Caco-2 (cell line): Measurements from ENCODE around the gene TMEM170A. TPM values are rescaled to one million over a fixed set of nuclear protein-coding genes. Genes with fewer than 3 reads are reported as not detected.

Source experiments
- BruUV-seq: library from RNA; stranded (reverse); fragments of 400-500 nt; replicated peaks from 2 replicates; lab custom pipeline; 2021; lab: Mats Ljungman, UMichigan
- CTCF ChIA-PET: fragments of 300-600 bp; sonication (Branson Sonifier 250); formaldehyde crosslinking; loops from one replicate; lab custom pipeline; 2022; ENCODE audit warnings: antibody characterized with exemption; lab: Charles Lee
- POLR2A ChIA-PET: fragments of 300-600 bp; sonication (Branson Sonifier 250); formaldehyde crosslinking; loops from one replicate; lab custom pipeline; 2022; ENCODE audit warnings: antibody characterized with exemption; lab: Charles Lee
- DNase-seq, 2 experiments: peaks; one replicate each; pipeline versions ENCODE4 v3.0.0 to v3.0.0-alpha.2; 2020 to 2022
- H3K27me3 ChIP-seq: replicated peaks from 2 replicates; pipeline ENCODE4 v1.6.0; 2011; ENCODE audit warnings: low read length; ENCODE audit not compliant: control insufficient read depth, insufficient read depth
- H3K36me3 ChIP-seq: 2 replicates; pipeline ENCODE4 v1.5.1; 2011; ENCODE audit warnings: low read length; ENCODE audit not compliant: control insufficient read depth, insufficient read depth
- H3K4me1 ChIP-seq: fragments of 250-450 bp; sonication (Bioruptor Pico); 2 replicates; pipeline ENCODE4 v1.5.1; 2020; ENCODE audit warnings: mild to moderate bottlenecking
- H3K4me3 ChIP-seq: 2 replicates; pipeline ENCODE4 v1.5.1; 2011; ENCODE audit warnings: low read depth, mild to moderate bottlenecking, control low read depth, low read length
- H3K9me3 ChIP-seq: fragments of 250-450 bp; sonication (Bioruptor Pico); 2 replicates; pipeline ENCODE4 v1.5.1; 2020; ENCODE audit warnings: mild to moderate bottlenecking, moderate library complexity
- H3K27ac Mint-ChIP-seq: one replicate; pipeline ENCODE4 v1.8.0; 2022; ENCODE audit warnings: mixed read lengths; ENCODE audit not compliant: unreplicated experiment
- H3K27me3 Mint-ChIP-seq: one replicate; pipeline ENCODE4 v1.8.0; 2022; ENCODE audit warnings: mixed read lengths; ENCODE audit not compliant: insufficient read depth, unreplicated experiment
- H3K36me3 Mint-ChIP-seq: one replicate; pipeline ENCODE4 v1.8.0; 2022; ENCODE audit warnings: mild to moderate bottlenecking, mixed read lengths; ENCODE audit not compliant: insufficient read depth, unreplicated experiment
- H3K4me1 Mint-ChIP-seq: one replicate; pipeline ENCODE4 v1.8.0; 2022; ENCODE audit warnings: low read depth, mixed read lengths; ENCODE audit not compliant: unreplicated experiment
- H3K4me3 Mint-ChIP-seq: one replicate; pipeline ENCODE4 v1.8.0; 2022; ENCODE audit warnings: mild to moderate bottlenecking, moderate library complexity, mixed read lengths; ENCODE audit not compliant: unreplicated experiment
- H3K9me3 Mint-ChIP-seq: one replicate; pipeline ENCODE4 v1.8.0; 2022; ENCODE audit warnings: mixed read lengths; ENCODE audit not compliant: unreplicated experiment
- intact Hi-C: fragments of 100-400 bp; cut with micrococcal nuclease; formaldehyde crosslinking; loops from one replicate; pipeline ENCODE4 v1.10.0; 2022; ENCODE audit not compliant: unreplicated experiment
- total RNA-seq: library from RNA; stranded (reverse); gene quantifications from 2 replicates; pipeline ENCODE4 v1.2.3, GENCODE V29; 2022
- TF ChIP-seq, protein P1 (sequence below), 2 experiments: fragments of 200-600 bp in 1 of 2; IDR thresholded peaks; 1 replicate in 1 of 2; 2 replicates in 1 of 2; pipeline versions ENCODE4 v1.5.1 to v1.8.0; 2011 to 2022; ENCODE audit warnings: antibody characterized with exemption in 1 of 2, control low read depth in 1 of 2, inconsistent platforms in 1 of 2, low read depth in 1 of 2, low read length in 1 of 2, mild to moderate bottlenecking in 1 of 2, moderate library complexity in 1 of 2; ENCODE audit not compliant: insufficient read depth in 1 of 2, severe bottlenecking in 1 of 2, unreplicated experiment in 1 of 2

Gene TMEM170A
- total RNA-seq, 1 experiment from 2014 or later = 63.6 TPM

DNA sequence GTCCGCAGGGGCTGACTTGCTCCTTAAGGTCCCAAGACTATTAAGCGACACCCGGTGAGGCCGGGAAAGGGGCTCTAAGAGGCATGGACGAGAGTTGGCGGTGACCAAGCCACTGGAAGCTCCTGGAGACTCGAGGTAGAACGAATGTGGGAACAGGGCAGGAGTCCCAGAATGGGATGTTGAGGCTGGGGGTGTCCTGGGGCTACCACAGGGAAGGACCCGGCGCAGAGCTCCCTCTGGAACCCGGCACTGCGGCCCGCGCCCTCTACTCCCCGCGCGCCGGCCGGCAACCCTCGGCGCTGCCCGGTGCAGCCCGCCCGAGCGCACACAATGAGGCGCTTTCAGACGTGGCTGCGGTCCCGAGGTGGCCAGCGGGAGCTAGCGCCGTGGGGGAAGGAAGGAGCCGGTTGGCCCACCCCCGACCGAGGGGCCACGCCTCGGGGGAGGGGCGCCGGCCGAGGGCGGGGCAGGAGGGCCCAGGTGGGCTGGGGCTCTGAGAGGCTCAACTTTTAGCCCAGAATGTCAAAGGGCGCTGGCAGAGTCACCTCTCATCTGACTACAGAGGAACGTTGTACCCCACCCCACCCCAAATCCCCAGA, 30.7 kb upstream of the TMEM170A start, which contains the start of gene CHST6:
CHST6 (minus strand) TSS at position 366 of the 599 bp plus-strand sequence. CDS start 15,613 bp downstream, outside the sequence.
- ChIA-PET CTCF (interaction anchor here (0.6 to 2.2 kb wide), 6 partner anchors 22 to 363 kb away, joined by 3 to 17 read pairs (median 4); partner anchors contain the start of genes CFDP1, TMEM170A and TMEM231), POLR2A (interaction anchor here (1.0 to 1.3 kb wide), 2 partner anchors 22 to 128 kb away, joined by 3 to 14 read pairs; partner anchors contain the start of gene ADAT1)
- no peaks in the 10 kb centered on the region for H3K4me1 ChIP-seq
- TF ChIP-seq, protein P1, sequence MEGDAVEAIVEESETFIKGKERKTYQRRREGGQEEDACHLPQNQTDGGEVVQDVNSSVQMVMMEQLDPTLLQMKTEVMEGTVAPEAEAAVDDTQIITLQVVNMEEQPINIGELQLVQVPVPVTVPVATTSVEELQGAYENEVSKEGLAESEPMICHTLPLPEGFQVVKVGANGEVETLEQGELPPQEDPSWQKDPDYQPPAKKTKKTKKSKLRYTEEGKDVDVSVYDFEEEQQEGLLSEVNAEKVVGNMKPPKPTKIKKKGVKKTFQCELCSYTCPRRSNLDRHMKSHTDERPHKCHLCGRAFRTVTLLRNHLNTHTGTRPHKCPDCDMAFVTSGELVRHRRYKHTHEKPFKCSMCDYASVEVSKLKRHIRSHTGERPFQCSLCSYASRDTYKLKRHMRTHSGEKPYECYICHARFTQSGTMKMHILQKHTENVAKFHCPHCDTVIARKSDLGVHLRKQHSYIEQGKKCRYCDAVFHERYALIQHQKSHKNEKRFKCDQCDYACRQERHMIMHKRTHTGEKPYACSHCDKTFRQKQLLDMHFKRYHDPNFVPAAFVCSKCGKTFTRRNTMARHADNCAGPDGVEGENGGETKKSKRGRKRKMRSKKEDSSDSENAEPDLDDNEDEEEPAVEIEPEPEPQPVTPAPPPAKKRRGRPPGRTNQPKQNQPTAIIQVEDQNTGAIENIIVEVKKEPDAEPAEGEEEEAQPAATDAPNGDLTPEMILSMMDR (IDR thresholded peaks at IDR 0.05; ENCODE audit: insufficient read depth in 1 of 2, low read depth in 1 of 2, low read length in 1 of 2, severe bottlenecking in 1 of 2, unreplicated experiment in 1 of 2) = no peak
- H3K4me3 ChIP-seq = peak within 1 kb of the TSS; percentile 49
- Mint-ChIP-seq H3K27ac (peak within 1 kb of the TSS; percentile 65), H3K9me3 (no peaks in the 10 kb centered on the region), H3K4me1 (peaks cover 6% of the 10 kb centered on the region), H3K27me3 (no peaks in the 10 kb centered on the region), H3K36me3 (no peaks in the 10 kb centered on the region), H3K4me3 (peak within 1 kb of the TSS; percentile 94)
- H3K27me3 ChIP-seq = no peaks in the 10 kb centered on the region
- H3K36me3 ChIP-seq = no peaks in the 10 kb centered on the region
- DNase-seq = peak; percentile 69 to 71
- intact Hi-C loops = no loop called here
- H3K9me3 ChIP-seq = no peaks in the 10 kb centered on the region
- BruUV-seq = no TSS peak

DNA sequence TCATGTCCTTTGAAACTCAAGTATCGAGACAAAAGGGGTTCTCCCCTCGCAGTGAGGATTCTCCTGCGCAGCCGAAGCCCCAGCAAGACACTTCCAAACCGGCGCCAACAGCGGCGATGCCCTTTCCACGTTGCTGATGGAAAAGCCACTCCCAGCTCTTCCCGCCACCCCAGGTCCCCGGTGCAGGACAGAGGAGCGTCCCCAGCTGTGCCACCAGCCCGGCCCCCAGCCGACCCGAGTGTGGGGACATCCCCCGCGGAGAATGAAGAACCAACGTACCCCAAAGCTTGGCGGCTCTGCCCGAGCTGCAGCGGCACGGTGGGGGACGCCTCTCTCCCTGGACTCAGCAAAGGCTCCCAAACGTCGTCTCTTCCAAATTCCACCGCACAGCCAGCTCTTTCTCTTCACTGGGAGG, 30.2 kb upstream of the TMEM170A start:
- Histone ChIP-seq H3K9me3 (no peaks in the 10 kb centered on the region), H3K36me3 (no peaks in the 10 kb centered on the region), H3K27me3 (no peaks in the 10 kb centered on the region), H3K4me1 (no peaks in the 10 kb centered on the region), H3K4me3 (peak overlapping the region; percentile 49)
- Mint-ChIP-seq H3K36me3 (no peaks in the 10 kb centered on the region), H3K27ac (peak overlapping the region; percentile 65), H3K4me1 (peaks cover 6% of the 10 kb centered on the region), H3K4me3 (peak overlapping the region; percentile 94), H3K9me3 (no peaks in the 10 kb centered on the region), H3K27me3 (no peaks in the 10 kb centered on the region)
- BruUV-seq = no TSS peak
- intact Hi-C loops = no loop called here
- CTCF ChIA-PET = interaction anchor here (0.7 to 2.2 kb wide), 5 partner anchors 22 to 62 kb away, joined by 3 to 17 read pairs (median 4); partner anchors contain the start of genes CFDP1, TMEM170A and TMEM231
- POLR2A ChIA-PET = interaction anchor here (1.0 to 1.3 kb wide), 2 partner anchors 22 to 128 kb away, joined by 3 to 14 read pairs; partner anchors contain the start of gene ADAT1
- TF ChIP-seq, protein P1 (IDR thresholded peaks at IDR 0.05; ENCODE audit: insufficient read depth in 1 of 2, low read depth in 1 of 2, low read length in 1 of 2, severe bottlenecking in 1 of 2, unreplicated experiment in 1 of 2) = no peak
- DNase-seq = peak in 1 of 2 experiments; percentile 22

- ChIA-PET CTCF (interaction anchor here (1.4 to 2.2 kb wide), 3 partner anchors 23 to 61 kb away, joined by 3 to 17 read pairs (median 4); partner anchors contain the start of genes CFDP1 and TMEM170A), POLR2A (no interaction called here)
Measured at GRCh38 chr16:75494184-75494583, 29.7 kb upstream of the TMEM170A start.

More at GRCh38 chr16:75494184-75494583, 29.7 kb upstream of the TMEM170A start:
- Mint-ChIP-seq H3K27me3 (no peaks in the 10 kb centered on the region), H3K27ac (peak overlapping the region; percentile 65), H3K4me3 (peak overlapping the region; percentile 94), H3K9me3 (no peaks in the 10 kb centered on the region), H3K36me3 (no peaks in the 10 kb centered on the region), H3K4me1 (peaks cover 6% of the 10 kb centered on the region)
- Histone ChIP-seq H3K27me3 (no peaks in the 10 kb centered on the region), H3K9me3 (no peaks in the 10 kb centered on the region), H3K4me1 (no peaks in the 10 kb centered on the region), H3K36me3 (no peaks in the 10 kb centered on the region), H3K4me3 (peak overlapping the region; percentile 49)
- no peak for DNase-seq
- no TSS peak for BruUV-seq
- TF ChIP-seq, protein P1 (IDR thresholded peaks at IDR 0.05; ENCODE audit: insufficient read depth in 1 of 2, low read depth in 1 of 2, low read length in 1 of 2, severe bottlenecking in 1 of 2, unreplicated experiment in 1 of 2) = no peak
- intact Hi-C loops = no loop called here
